Activated CD4-positive, alpha-beta T cell treated with anti-CD3 and anti-CD28 coated beads, Interleukin-2, Interleukin-4, amounts not matched to agents 100 ng/mL and 50 ng/mL, durations not matched to agents 16 hours and 8 hours (primary cell): Measurements from ENCODE around the gene SPHKAP.
"Not testable (repeated sequence)": the region's sequence is repeated elsewhere in the genome, so short reads cannot be mapped to it uniquely, and the experiment has no call there.

Source experiments
- DNase-seq: peaks from one replicate; pipeline ENCODE4 v3.0.0-alpha.2; 2020; ENCODE audit warnings: low spot score

SPHKAP gene

GRCh38 chr2:228038967-228039366, 142.5 kb downstream of the SPHKAP start:
- DNase-seq = no peak

GRCh38 chr2:228037915-228038314, 143.6 kb downstream of the SPHKAP start:
- no peak for DNase-seq

DNA sequence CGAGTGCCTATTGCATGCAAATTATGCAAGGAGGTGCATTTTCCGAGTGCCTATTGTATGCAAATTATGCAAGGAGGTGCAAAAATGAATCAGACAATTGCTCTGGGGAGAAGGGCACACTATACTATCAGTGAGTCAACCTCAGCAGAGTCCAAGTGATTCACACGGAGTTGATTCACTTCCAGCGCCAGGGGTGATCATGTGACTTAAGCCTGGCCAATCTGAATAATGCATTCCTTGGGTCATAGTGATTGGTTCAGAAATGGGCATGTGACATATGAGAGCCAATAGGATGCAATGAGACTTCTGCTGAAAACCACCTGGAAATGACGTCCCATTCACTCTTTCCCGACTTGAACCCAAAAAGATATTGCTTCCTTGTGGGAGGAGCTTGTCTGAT, 157.9 kb downstream of the SPHKAP start:
- no peak for DNase-seq

GRCh38 chr2:228018311-228018710, 163.2 kb downstream of the SPHKAP start:
- DNase-seq = no peak

DNA sequence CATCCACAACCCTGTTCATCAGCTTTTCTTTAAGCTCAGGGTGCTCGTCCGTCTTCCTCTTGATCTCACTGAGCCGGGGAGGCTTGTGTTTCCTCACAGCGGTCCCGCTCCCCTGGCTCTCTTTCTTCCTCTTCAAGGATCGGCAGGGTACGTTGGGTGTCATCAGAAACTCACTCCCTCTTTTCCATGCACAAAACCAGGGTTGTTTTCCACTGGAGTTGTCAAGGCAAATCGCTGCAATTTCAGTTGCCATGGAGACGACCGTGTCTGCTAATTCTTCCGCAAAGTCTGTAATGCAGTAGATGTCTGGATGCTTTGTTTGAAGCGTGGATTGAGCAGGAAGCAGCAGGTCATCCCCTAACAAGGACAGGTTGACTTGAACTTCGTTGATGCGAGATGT, 163.7 kb downstream of the SPHKAP start:
- no peak for DNase-seq

DNA sequence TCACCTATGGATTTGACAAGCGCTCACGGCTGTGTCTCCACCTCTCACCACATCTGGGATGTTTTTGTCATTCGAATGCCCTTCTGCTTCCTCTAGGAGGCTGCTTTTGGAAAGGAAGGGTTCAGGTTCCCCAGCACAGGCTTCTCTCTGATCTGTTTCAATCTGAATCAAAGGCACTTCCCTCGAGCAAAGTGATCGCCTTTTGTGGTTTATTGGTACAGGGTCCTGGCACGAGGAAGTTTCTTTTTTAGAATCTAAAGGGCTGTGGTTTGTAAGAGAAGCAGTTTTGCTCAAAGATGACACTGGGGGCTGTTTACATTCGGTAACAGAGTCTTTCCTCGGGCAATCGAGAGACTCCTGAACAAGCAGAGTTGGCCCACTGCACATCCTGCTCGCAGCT, 165.1 kb downstream of the SPHKAP start:
- DNase-seq = peak; percentile 33

DNA sequence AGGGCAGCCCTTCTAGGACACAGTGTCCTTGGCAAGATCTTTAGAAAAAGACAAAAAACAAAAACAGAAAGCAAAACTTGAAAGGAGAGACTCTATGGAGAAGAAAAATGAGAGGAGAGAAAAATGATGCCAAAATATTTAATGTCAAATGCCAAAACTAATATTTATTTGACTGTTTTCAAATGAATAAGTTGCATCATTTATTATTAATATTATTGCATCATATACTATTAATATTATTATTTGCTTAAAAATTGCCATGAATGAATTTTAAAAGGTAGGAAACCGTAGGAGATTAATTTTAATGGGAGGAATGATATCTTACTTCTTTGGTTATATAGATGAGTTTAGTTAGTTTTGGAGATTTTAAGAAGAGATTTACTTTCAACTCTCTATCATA, 165.7 kb downstream of the SPHKAP start:
- no peak for DNase-seq

DNA sequence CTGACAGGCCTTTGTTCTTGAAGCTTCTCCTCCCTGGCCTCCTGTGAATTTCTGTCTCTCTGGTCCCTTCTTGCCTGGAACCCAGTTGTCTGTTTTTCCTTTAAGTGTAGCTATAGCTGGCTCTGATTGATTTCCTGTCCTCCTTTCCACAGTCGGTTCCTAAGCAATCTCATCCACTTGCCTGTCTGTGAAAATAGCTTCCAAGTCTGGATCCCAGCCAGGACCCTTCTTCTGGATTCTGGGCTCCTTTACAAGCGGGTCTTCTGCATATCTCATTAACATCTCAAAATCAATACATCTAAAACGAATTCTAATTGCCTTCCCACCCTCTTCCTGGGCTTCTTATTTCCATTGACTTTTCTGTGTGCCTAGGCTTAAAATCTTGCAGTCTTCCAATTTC, 185.1 kb downstream of the SPHKAP start:
- DNase-seq = no peak

DNA sequence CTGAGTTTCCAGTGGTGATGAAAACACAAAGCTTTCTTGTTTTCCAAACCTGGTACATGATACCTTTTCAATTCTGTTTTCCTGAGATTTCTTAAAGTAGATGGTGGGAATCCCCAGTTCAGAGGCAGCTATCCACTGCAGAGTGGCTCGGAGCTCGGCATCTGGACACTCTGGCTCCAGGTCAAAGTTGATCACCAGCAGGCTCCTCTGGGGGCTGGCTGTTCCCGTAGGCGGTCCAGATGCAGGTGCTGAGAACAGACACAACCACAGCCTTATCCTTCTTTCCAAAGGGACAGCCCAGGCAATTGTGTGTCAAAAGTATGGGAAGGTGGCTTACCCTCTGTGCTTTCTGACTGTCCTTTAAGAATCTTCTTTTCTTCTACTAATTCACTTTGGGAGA, 190.6 kb downstream of the SPHKAP start:
- no peak for DNase-seq

DNA sequence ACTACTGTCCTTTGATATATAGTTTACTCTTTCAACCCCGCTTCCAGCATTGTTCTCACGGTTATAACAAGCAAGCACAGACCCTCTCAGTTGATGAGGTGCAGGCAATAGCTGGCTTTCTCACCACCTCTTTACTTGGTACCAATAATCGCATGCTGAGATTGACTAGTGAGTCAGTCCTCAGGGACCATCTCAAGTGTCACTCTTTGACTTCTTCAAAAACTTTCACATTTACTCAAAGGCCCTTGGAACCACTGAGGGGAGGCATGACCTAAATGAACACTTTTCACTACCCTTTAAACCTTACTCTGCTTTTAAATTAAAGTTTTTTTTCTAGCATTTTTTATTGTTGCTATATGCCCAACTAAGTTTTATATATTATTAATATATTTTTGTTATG, 208.2 kb downstream of the SPHKAP start:
- no peak for DNase-seq

DNA sequence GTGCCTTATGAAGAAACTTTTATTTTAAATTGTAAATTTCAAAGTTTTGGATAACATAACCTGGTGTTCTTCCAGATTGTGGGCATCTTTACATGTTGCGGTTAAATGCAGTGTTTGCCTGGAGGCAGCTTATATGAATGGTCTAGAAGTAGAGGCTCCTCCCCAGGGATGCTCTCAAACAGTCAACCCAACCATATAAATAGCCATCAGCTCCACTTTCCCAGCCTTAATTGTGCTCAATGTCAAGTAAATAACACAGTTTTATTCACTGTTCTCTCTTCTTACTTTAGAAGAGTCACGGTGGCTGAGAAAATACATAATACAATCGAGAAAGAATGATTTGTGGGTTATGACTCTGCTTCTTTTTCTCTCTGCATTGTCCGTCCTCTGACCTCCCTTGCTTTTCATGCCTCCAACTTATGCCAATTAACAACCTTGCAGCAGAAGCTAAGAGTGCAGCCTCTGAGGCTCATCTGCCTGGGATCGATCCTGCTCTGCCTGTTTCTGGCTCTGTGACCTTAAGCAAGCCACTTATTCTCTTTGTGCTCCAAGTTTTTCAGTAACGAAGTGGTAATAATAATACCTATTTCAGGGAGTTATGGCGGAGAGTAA, 209.8 kb downstream of the SPHKAP start:
- no peak for DNase-seq

GRCh38 chr2:227960317-227960716, 221.2 kb downstream of the SPHKAP start:
- DNase-seq = no peak

- DNase-seq = no peak
Observed at GRCh38 chr2:227942965-227943364, 238.5 kb downstream of the SPHKAP start.

DNA sequence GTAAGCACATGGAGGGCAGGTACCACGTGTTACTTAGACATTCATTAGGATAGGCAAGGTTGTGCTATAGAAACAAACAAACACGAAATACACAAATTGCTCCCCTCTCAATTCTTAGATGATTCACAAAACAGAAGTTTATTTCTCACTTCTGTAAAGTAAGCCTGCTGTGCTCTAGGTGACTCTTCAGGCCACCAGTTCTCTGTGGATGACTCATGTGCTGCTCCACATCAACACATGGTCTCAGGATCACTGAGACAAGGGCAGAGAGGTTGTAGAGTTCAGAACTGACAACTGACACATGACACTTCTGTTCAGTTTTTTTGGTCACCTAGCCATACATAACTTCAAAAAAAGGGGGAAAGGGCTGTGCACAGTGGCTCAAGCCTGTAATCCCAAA, 239.5 kb downstream of the SPHKAP start:
- peak; percentile 1 for DNase-seq

- peak; percentile 6 for DNase-seq
Observed at GRCh38 chr2:227939271-227940027, 242.0 kb downstream of the SPHKAP start.

GRCh38 chr2:227936249-227936648, 245.2 kb downstream of the SPHKAP start:
- not testable (repeated sequence) for DNase-seq

GRCh38 chr2:227933884-227934283, 247.6 kb downstream of the SPHKAP start:
- no peak for DNase-seq

- DNase-seq = no peak
Observed at GRCh38 chr2:227932403-227932802, 249.1 kb downstream of the SPHKAP start.

DNA sequence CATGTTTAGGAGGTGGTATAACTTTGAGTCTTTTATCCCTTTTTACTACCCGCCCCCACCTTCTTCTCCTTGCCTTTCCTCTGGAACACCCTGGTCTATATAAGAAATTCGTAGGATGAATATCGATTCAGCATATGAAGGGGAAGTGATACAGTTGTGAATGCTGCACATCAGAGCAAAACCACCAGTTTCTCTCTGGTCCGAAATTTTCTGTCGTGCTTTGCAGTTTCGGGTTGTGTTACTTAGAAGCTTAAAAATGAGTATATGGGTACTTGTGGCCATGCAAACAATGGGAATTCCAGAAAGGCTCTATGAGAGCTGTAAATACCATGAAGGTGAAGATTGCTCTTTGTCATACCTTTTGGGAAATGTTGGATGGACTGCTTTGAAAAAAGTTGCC, 249.5 kb downstream of the SPHKAP start:
- no peak for DNase-seq
